Measurements from ENCODE around the gene ATP6V1A. TPM values are rescaled to one million over a fixed set of nuclear protein-coding genes. Genes with fewer than 3 reads are reported as not detected.

The ATP6V1A gene
- total RNA-seq, 1 donor from 2014 or later, result 123 TPM

- Mint-ChIP-seq H3K27ac (ENCODE audit: unreplicated experiment) (no peak overlapping the region), H3K4me1 (ENCODE audit: low read depth, unreplicated experiment) (no peaks in the 10 kb centered on the region), H3K36me3 (ENCODE audit: low read depth, unreplicated experiment) (peaks cover 11% of the 10 kb centered on the region), H3K9me3 (ENCODE audit: unreplicated experiment) (no peaks in the 10 kb centered on the region), H3K4me3 (ENCODE audit: unreplicated experiment) (no peak overlapping the region), H3K27me3 (ENCODE audit: low read depth, unreplicated experiment) (no peaks in the 10 kb centered on the region)
- FAIRE-seq, result no peak
- Histone ChIP-seq H3K4me1 (ENCODE audit: insufficient read depth, low read length) (no peaks in the 10 kb centered on the region), H3K27me3 (ENCODE audit: insufficient read depth, low read length) (no peaks in the 10 kb centered on the region), H2AFZ (ENCODE audit: low read depth, low read length) (no peak overlapping the region), H3K36me3 (ENCODE audit: insufficient read depth, low read length) (peaks cover 8% of the 10 kb centered on the region), H3K79me2 (ENCODE audit: insufficient read depth, low read length) (no peaks in the 10 kb centered on the region), H3K9ac (ENCODE audit: low read length) (no peak overlapping the region), H3K27ac (ENCODE audit: low read depth, low read length) (no peak overlapping the region), H3K9me3 (ENCODE audit: insufficient read depth, low read depth, low read length) (no peaks in the 10 kb centered on the region), H4K20me1 (ENCODE audit: insufficient read depth, low read length) (no peaks in the 10 kb centered on the region), H3K4me2 (ENCODE audit: low read length) (no peak overlapping the region), H3K4me3 (ENCODE audit: insufficient read depth, low read depth, low read length) (no peak overlapping the region)
- no peak for DNase-seq (ENCODE audit: low read depth)
- TF ChIP-seq EZH2 (IDR thresholded peaks at IDR 0.05; ENCODE audit: insufficient read depth, low read length), result no peak
- no peak for TF ChIP-seq CTCF (IDR thresholded peaks at IDR 0.05; ENCODE audit: insufficient read depth, low read depth, low read length)
Measured at GRCh38 chr3:113805249-113805648, 58.4 kb downstream of the ATP6V1A start.

GRCh38 chr3:113812854-113813253 lies 66.0 kb downstream of the ATP6V1A start:
- Histone ChIP-seq H3K4me2 (ENCODE audit: low read length) (no peak overlapping the region), H3K9me3 (ENCODE audit: insufficient read depth, low read depth, low read length) (no peaks in the 10 kb centered on the region), H3K9ac (ENCODE audit: low read length) (no peak overlapping the region), H3K79me2 (ENCODE audit: insufficient read depth, low read length) (no peaks in the 10 kb centered on the region), H3K4me3 (ENCODE audit: insufficient read depth, low read depth, low read length) (no peak overlapping the region), H4K20me1 (ENCODE audit: insufficient read depth, low read length) (no peaks in the 10 kb centered on the region), H3K36me3 (ENCODE audit: insufficient read depth, low read length) (no peaks in the 10 kb centered on the region), H3K27me3 (ENCODE audit: insufficient read depth, low read length) (no peaks in the 10 kb centered on the region), H2AFZ (ENCODE audit: low read depth, low read length) (no peak overlapping the region), H3K4me1 (ENCODE audit: insufficient read depth, low read length) (no peaks in the 10 kb centered on the region), H3K27ac (ENCODE audit: low read depth, low read length) (no peak overlapping the region)
- no peaks in the 10 kb centered on the region for H3K27me3 Mint-ChIP-seq (ENCODE audit: low read depth, unreplicated experiment)
- H3K9me3 Mint-ChIP-seq (ENCODE audit: unreplicated experiment), result no peaks in the 10 kb centered on the region
- H3K4me1 Mint-ChIP-seq (ENCODE audit: low read depth, unreplicated experiment), result no peaks in the 10 kb centered on the region
- no peak for TF ChIP-seq EZH2 (IDR thresholded peaks at IDR 0.05; ENCODE audit: insufficient read depth, low read length)
- no peak for TF ChIP-seq CTCF (IDR thresholded peaks at IDR 0.05; ENCODE audit: insufficient read depth, low read depth, low read length)
- no peak overlapping the region for H3K4me3 Mint-ChIP-seq (ENCODE audit: unreplicated experiment)
- FAIRE-seq, result no peak
- H3K27ac Mint-ChIP-seq (ENCODE audit: unreplicated experiment), result no peak overlapping the region
- DNase-seq (ENCODE audit: low read depth), result no peak
- peaks cover 6% of the 10 kb centered on the region for H3K36me3 Mint-ChIP-seq (ENCODE audit: low read depth, unreplicated experiment)

- no peak for TF ChIP-seq EZH2 (IDR thresholded peaks at IDR 0.05; ENCODE audit: insufficient read depth, low read length)
- TF ChIP-seq CTCF (IDR thresholded peaks at IDR 0.05; ENCODE audit: insufficient read depth, low read depth, low read length), result no peak
- FAIRE-seq, result no peak
- no peak overlapping the region for H3K4me2 ChIP-seq (ENCODE audit: low read length)
- H3K79me2 ChIP-seq (ENCODE audit: insufficient read depth, low read length), result no peaks in the 10 kb centered on the region
- Mint-ChIP-seq H3K27ac (ENCODE audit: unreplicated experiment) (no peak overlapping the region), H3K9me3 (ENCODE audit: unreplicated experiment) (no peaks in the 10 kb centered on the region), H3K36me3 (ENCODE audit: low read depth, unreplicated experiment) (no peaks in the 10 kb centered on the region), H3K27me3 (ENCODE audit: low read depth, unreplicated experiment) (no peaks in the 10 kb centered on the region), H3K4me1 (ENCODE audit: low read depth, unreplicated experiment) (peaks cover 3% of the 10 kb centered on the region), H3K4me3 (ENCODE audit: unreplicated experiment) (no peak overlapping the region)
- no peak overlapping the region for H2AFZ ChIP-seq (ENCODE audit: low read depth, low read length)
- no peak overlapping the region for H3K4me3 ChIP-seq (ENCODE audit: insufficient read depth, low read depth, low read length)
- H3K36me3 ChIP-seq (ENCODE audit: insufficient read depth, low read length), result no peaks in the 10 kb centered on the region
- no peaks in the 10 kb centered on the region for H4K20me1 ChIP-seq (ENCODE audit: insufficient read depth, low read length)
- no peaks in the 10 kb centered on the region for H3K9me3 ChIP-seq (ENCODE audit: insufficient read depth, low read depth, low read length)
- H3K27me3 ChIP-seq (ENCODE audit: insufficient read depth, low read length), result no peaks in the 10 kb centered on the region
- no peak overlapping the region for H3K9ac ChIP-seq (ENCODE audit: low read length)
- no peak for DNase-seq (ENCODE audit: low read depth)
- H3K27ac ChIP-seq (ENCODE audit: low read depth, low read length), result no peak overlapping the region
- H3K4me1 ChIP-seq (ENCODE audit: insufficient read depth, low read length), result no peaks in the 10 kb centered on the region
Measured at GRCh38 chr3:113819866-113820265, 73.0 kb downstream of the ATP6V1A start.

Data from astrocyte (in vitro differentiated cells and primary cell).